ENCODE data around the gene USP10.

USP10 gene

GRCh38 chr16:84700446-84701300 is 873 bp downstream of the USP10 start:
- peak; percentile 30 for DNase-seq (ENCODE audit: low spot score)

GRCh38 chr16:84703681-84704080 is 3.9 kb downstream of the USP10 start:
- no peak for DNase-seq (ENCODE audit: low spot score)

GRCh38 chr16:84704253-84704652 is 4.5 kb downstream of the USP10 start:
- no peak for DNase-seq (ENCODE audit: low spot score)

GRCh38 chr16:84706856-84707255 is 7.1 kb downstream of the USP10 start:
- no peak for DNase-seq (ENCODE audit: low spot score)

- DNase-seq (ENCODE audit: low spot score) = no peak
Measured at GRCh38 chr16:84709609-84710008, 9.8 kb downstream of the USP10 start.

GRCh38 chr16:84710686-84711085 is 10.9 kb downstream of the USP10 start:
- no peak for DNase-seq (ENCODE audit: low spot score)

- no peak for DNase-seq (ENCODE audit: low spot score)
Measured at GRCh38 chr16:84712138-84712671, 12.4 kb downstream of the USP10 start.

GRCh38 chr16:84712801-84713775 is 13.3 kb downstream of the USP10 start:
- no peak for DNase-seq (ENCODE audit: low spot score)

- no peak for DNase-seq (ENCODE audit: low spot score)
Measured at GRCh38 chr16:84714028-84714427, 14.2 kb downstream of the USP10 start.

GRCh38 chr16:84715424-84715823 is 15.6 kb downstream of the USP10 start:
- no peak for DNase-seq (ENCODE audit: low spot score)

GRCh38 chr16:84715854-84716253 is 16.1 kb downstream of the USP10 start:
- no peak for DNase-seq (ENCODE audit: low spot score)

GRCh38 chr16:84716740-84717139 is 16.9 kb downstream of the USP10 start:
- no peak for DNase-seq (ENCODE audit: low spot score)

- DNase-seq (ENCODE audit: low spot score) = no peak
Measured at GRCh38 chr16:84717484-84717883, 17.7 kb downstream of the USP10 start.

- DNase-seq (ENCODE audit: low spot score) = no peak
Measured at GRCh38 chr16:84720177-84720579, 20.4 kb downstream of the USP10 start.

GRCh38 chr16:84722068-84722467 is 22.3 kb downstream of the USP10 start:
- DNase-seq (ENCODE audit: low spot score) = no peak

GRCh38 chr16:84723906-84724305 is 24.1 kb downstream of the USP10 start:
- DNase-seq (ENCODE audit: low spot score) = no peak

GRCh38 chr16:84724606-84725309 is 25.0 kb downstream of the USP10 start:
- no peak for DNase-seq (ENCODE audit: low spot score)

- DNase-seq (ENCODE audit: low spot score) = no peak
Measured at GRCh38 chr16:84725481-84726078, 25.8 kb downstream of the USP10 start.

GRCh38 chr16:84726079-84726668 is 26.4 kb downstream of the USP10 start:
- DNase-seq (ENCODE audit: low spot score) = peak; percentile 72

- no peak for DNase-seq (ENCODE audit: low spot score)
Measured at GRCh38 chr16:84726669-84727467, 27.1 kb downstream of the USP10 start.

Measured in hepatic stellate cell (primary cell).